HepG2 (cell line): ENCODE measurements around the gene JPH2. TPM values are rescaled to one million over a fixed set of nuclear protein-coding genes. Genes with fewer than 3 reads are reported as not detected.
A peak's percentile ranks its signal among the peaks of the same experiment; 100 is the strongest.

ENCODE experiments used
- ATAC-seq: fragments of 200-7000 bp; cut with Tn5 transposase; 3 replicates; pipeline ENCODE4 v1.9.1; 2020; ENCODE audit warnings: mild to moderate bottlenecking, moderate library complexity
- BruUV-seq: library from RNA; stranded (reverse); fragments of 400-500 nt; replicated peaks from 2 replicates; lab custom pipeline; 2021; lab: Mats Ljungman, UMichigan
- CTCF ChIA-PET: fragments of 300-600 bp; formaldehyde crosslinking; extraction: SDS; loops from one replicate; lab custom pipeline; 2021; ENCODE audit warnings: low total read pairs, inconsistent platforms, low intra/inter-chr PET ratio; lab: Yijun Ruan, JAX
- POLR2A ChIA-PET: fragments of 350-600 bp; sonication (Branson Sonifier 250); formaldehyde crosslinking; loops from one replicate; lab custom pipeline; 2020; ENCODE audit warnings: antibody characterized with exemption, inconsistent platforms; lab: Yijun Ruan, JAX
- DNase-seq: peaks from one replicate; pipeline ENCODE4 v3.0.0-alpha.2; 2015; ENCODE audit warnings: low spot score
- FAIRE-seq: peaks from 3 replicates; lab custom pipeline; 2011; peaks lifted over from hg19 to GRCh38; lab: Jason Lieb, UNC
- H2AFZ ChIP-seq: one replicate; pipeline ENCODE4 v1.6.1; 2011; ENCODE audit warnings: low read length, inconsistent platforms
- H3K27ac ChIP-seq: fragments of 300-600 bp; 3 replicates; pipeline ENCODE4 v1.8.0; 2011; ENCODE audit warnings: mixed run types, mild to moderate bottlenecking, mixed read lengths, low read length, inconsistent platforms; ENCODE audit not compliant: insufficient read depth; ENCODE audit errors: extremely low read length
- H3K27me3 ChIP-seq, 2 experiments: fragments of 200-600 bp in 1 of 2; 2 replicates in 1 of 2; 3 replicates in 1 of 2; pipeline versions ENCODE4 v1.6.0 to v1.8.0; 2011; ENCODE audit warnings: low read length in 2 of 2, mild to moderate bottlenecking in 2 of 2, moderate library complexity in 2 of 2, inconsistent platforms in 1 of 2; ENCODE audit not compliant: insufficient read depth in 2 of 2, control insufficient read depth in 1 of 2
- H3K36me3 ChIP-seq, 2 experiments: fragments of 200-600 bp in 1 of 2; replicated peaks in 1 of 2; 2 replicates in 1 of 2; 3 replicates in 1 of 2; pipeline versions ENCODE4 v1.5.1 to v1.8.0; 2011; ENCODE audit warnings: low read length in 2 of 2, inconsistent platforms in 1 of 2; ENCODE audit not compliant: insufficient read depth in 2 of 2, control insufficient read depth in 1 of 2
- H3K4me1 ChIP-seq: 2 replicates; pipeline ENCODE4 v1.5.1; 2012; ENCODE audit warnings: low read length, inconsistent platforms; ENCODE audit not compliant: insufficient read depth
- H3K4me2 ChIP-seq: 2 replicates; pipeline ENCODE4 v1.6.0; 2011; ENCODE audit warnings: low read depth, low read length, inconsistent platforms
- H3K4me3 ChIP-seq, 3 experiments: fragments of 200-600 bp in 1 of 3; sonication (generic), shearing (Covaris generic) in 1 of 3; replicated peaks in 1 of 3; 2 replicates each; pipeline ENCODE4 v1.5.1; 2011 to 2016; ENCODE audit warnings: low read length in 3 of 3, inconsistent platforms in 2 of 3, low read depth in 2 of 3, mild to moderate bottlenecking in 2 of 3, control low read depth in 1 of 3, mixed read lengths in 1 of 3; ENCODE audit not compliant: insufficient read depth in 1 of 3
- H3K79me2 ChIP-seq: one replicate; pipeline ENCODE4 v1.6.1; 2011; ENCODE audit warnings: low read length, inconsistent platforms; ENCODE audit not compliant: insufficient read depth
- H3K9ac ChIP-seq: 2 replicates; pipeline ENCODE4 v1.6.0; 2011; ENCODE audit warnings: mild to moderate bottlenecking, low read depth, low read length, inconsistent platforms; ENCODE audit not compliant: insufficient read depth
- H3K9me3 ChIP-seq: 2 replicates; pipeline ENCODE4 v1.5.1; 2012; ENCODE audit warnings: mild to moderate bottlenecking, low read length
- H4K20me1 ChIP-seq: 2 replicates; pipeline ENCODE4 v1.6.0; 2011; ENCODE audit warnings: inconsistent platforms, mild to moderate bottlenecking, low read length, moderate library complexity; ENCODE audit not compliant: insufficient read depth
- AGO1 ChIP-seq: fragments of 200-400 bp; formaldehyde crosslinking; IDR thresholded peaks from 2 replicates; pipeline ENCODE4 v1.6.1; 2017; ENCODE audit warnings: mild to moderate bottlenecking, low read depth, low read length, moderate library complexity; ENCODE audit not compliant: poor library complexity, severe bottlenecking
- EZH2 ChIP-seq: conservative IDR thresholded peaks from 2 replicates; pipeline ENCODE4 v1.6.1; 2012; ENCODE audit warnings: mild to moderate bottlenecking, low read depth, low read length, moderate library complexity
- GABPB1 ChIP-seq: IDR thresholded peaks from 2 replicates; pipeline ENCODE4 v1.6.1; 2016; ENCODE audit warnings: mild to moderate bottlenecking, missing genetic modification reagents, moderate library complexity, missing compliant biosample characterization
- KMT2A ChIP-seq: sonication (generic); formaldehyde crosslinking; IDR thresholded peaks from 2 replicates; pipeline ENCODE4 v1.4.0; 2020; ENCODE audit warnings: missing genetic modification reagents
- MED8 ChIP-seq: sonication (generic); formaldehyde crosslinking; IDR thresholded peaks from 2 replicates; pipeline ENCODE4 v1.8.1; 2023; ENCODE audit warnings: mild to moderate bottlenecking, missing genetic modification reagents; ENCODE audit not compliant: insufficient replicate concordance
- PAX8 ChIP-seq: sonication (generic); formaldehyde crosslinking; IDR thresholded peaks from 2 replicates; pipeline ENCODE4 v1.8.0; 2022; ENCODE audit warnings: mild to moderate bottlenecking, missing genetic modification reagents, borderline replicate concordance
- SETDB1 ChIP-seq: sonication (generic); formaldehyde crosslinking; IDR thresholded peaks from 2 replicates; pipeline ENCODE4 v1.5.1; 2020; ENCODE audit warnings: missing genetic modification reagents, mild to moderate bottlenecking, borderline replicate concordance
- SOX5 ChIP-seq: IDR thresholded peaks from 2 replicates; pipeline ENCODE4 v1.6.1; 2016; ENCODE audit warnings: borderline replicate concordance
- TP53 ChIP-seq: sonication (generic); formaldehyde crosslinking; conservative IDR thresholded peaks from 2 replicates; pipeline ENCODE4 v1.4.0; 2020; ENCODE audit warnings: missing genetic modification reagents
- ZFP62 ChIP-seq: sonication (generic); formaldehyde crosslinking; IDR thresholded peaks from 2 replicates; pipeline ENCODE4 v1.4.0; 2020; ENCODE audit warnings: missing genetic modification reagents
- ZNF383 ChIP-seq: sonication (generic); formaldehyde crosslinking; IDR thresholded peaks from 2 replicates; pipeline ENCODE4 v1.4.0; 2020; ENCODE audit warnings: missing genetic modification reagents, mild to moderate bottlenecking, borderline replicate concordance
- ZNF501 ChIP-seq: sonication (generic); formaldehyde crosslinking; IDR thresholded peaks from 2 replicates; pipeline ENCODE4 v1.5.1; 2020; ENCODE audit warnings: mild to moderate bottlenecking, moderate library complexity, missing genetic modification reagents
- WGBS: methylation state at CpG from one replicate; pipeline ENCODE4 v1.1.6; 2017; ENCODE audit warnings: low lambda C conversion rate; 5-methylcytosine and 5-hydroxymethylcytosine counted together
- in situ Hi-C: cut with HindIII; loops from 2 replicates; pipeline ENCODE4 v1.10.0; 2017; ENCODE audit warnings: low pct_unique_long_range_greater_than_20kb; ENCODE audit not compliant: extremely low pct_ligation_motif_present
- intact Hi-C: fragments of 100-400 bp; cut with micrococcal nuclease; formaldehyde crosslinking; loops from one replicate; pipeline ENCODE4 v1.10.0; 2022; ENCODE audit not compliant: unreplicated experiment
- polyA plus RNA-seq, 8 experiments: library from polyadenylated mRNA; depleted of rRNA in 3 of 8; stranded (reverse) in 7 of 8; unstranded in 1 of 8; fragments of >200 nt; fragmentation: Illumina TruSeq in 4 of 8; extraction: Trizol in 4 of 8; gene quantifications; 2 replicates each; pipeline versions ENCODE4 v1.2.1 to v1.2.3, GENCODE V29; 2011 to 2016; ENCODE audit warnings: low read depth in 4 of 8, missing spikeins in 1 of 8, mixed read lengths in 1 of 8; ENCODE audit not compliant: insufficient read depth in 1 of 8
- total RNA-seq, 5 experiments: library from RNA; depleted of rRNA; stranded (reverse); fragments of >200 nt; fragmentation: Illumina TruSeq; extraction: Trizol; gene quantifications; 2 replicates each; pipeline ENCODE4 v1.2.3, GENCODE V29; 2016; ENCODE audit warnings: low read depth in 1 of 5
- TF ChIP-seq, protein P1 (sequence below): sonication (generic); formaldehyde crosslinking; IDR thresholded peaks from 2 replicates; pipeline ENCODE4 v1.4.0; 2020; ENCODE audit warnings: missing genetic modification reagents
- TF ChIP-seq, protein P2 (sequence below): sonication (generic); formaldehyde crosslinking; IDR thresholded peaks from 2 replicates; pipeline ENCODE4 v1.4.0; 2020; ENCODE audit warnings: missing genetic modification reagents
- TF ChIP-seq, protein P3 (sequence below): IDR thresholded peaks from 2 replicates; pipeline ENCODE4 v1.6.1; 2012; ENCODE audit warnings: inconsistent platforms

JPH2 gene
- total and polyA plus RNA-seq, 2 of the 13 experiments (the other 11 are each of a cell fraction or from before 2014, with no cell fraction given): 0.42 TPM; not detected in 1

DNA sequence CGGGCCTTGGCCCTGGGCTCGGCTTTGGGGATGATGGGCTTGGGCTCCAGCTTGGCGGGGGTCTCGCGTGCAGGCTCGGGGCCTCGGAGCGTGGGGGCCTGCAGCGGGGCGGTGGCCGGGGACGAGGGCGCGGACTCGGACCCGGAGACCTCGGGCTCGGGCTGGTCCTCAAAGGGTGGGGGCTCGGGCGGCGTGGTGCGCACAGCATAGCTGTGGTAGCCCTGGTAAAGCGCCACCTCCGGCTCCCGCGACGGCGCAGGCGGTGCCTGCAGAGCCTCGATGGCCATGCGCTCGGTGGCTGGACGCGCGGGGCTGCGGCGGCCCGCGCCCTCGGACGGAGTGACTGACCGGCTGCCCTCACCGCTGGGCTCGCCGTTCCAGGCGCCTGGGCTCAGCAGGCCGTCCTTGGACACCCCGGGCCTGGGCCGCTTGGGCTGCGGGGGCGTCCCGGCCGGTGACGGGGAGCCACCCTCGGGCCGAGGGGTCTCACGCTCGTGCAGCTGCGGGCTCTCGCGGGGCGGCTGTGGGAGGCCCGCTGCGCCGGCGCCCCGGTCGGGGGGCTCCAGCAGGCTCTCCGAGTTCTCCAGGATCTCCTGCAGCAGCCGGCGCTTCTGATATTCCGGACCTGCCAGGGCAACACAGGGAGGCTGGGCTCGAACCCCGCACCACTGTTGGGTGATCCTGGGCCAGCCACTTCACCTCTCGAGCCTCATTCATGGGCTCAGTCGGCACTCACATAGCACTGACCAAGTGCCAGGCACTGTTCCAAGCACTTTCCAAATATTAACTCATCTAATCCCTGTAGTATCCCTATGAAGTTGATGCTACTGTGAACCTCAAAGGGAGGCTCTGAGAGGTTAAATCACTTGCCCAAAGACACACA, 71.0 kb downstream of the JPH2 start:
- 30% methylated on average over 12 of the region's 76 CpGs for WGBS
- no peaks in the 10 kb centered on the region for H3K79me2 ChIP-seq
- H3K27me3 ChIP-seq: peaks cover 7 to 54% of the 10 kb centered on the region in 2 experiments
- no peaks in the 10 kb centered on the region for H3K36me3 ChIP-seq
- FAIRE-seq (no peak), ATAC-seq (no peak; the same call in 2 of the 3 replicates), DNase-seq (no peak)
- H3K27ac ChIP-seq: no peak overlapping the region
- H4K20me1 ChIP-seq: no peaks in the 10 kb centered on the region
- no peaks in the 10 kb centered on the region for H3K9me3 ChIP-seq
- H3K4me2 ChIP-seq: 0 out of 2 replicates have a peak overlapping the region, but pooled peaks have one; percentile 14
- ChIA-PET CTCF (interaction anchor here (1.2 to 4.0 kb wide), 6 partner anchors 74 to 494 kb away, joined by 3 to 110 read pairs (median 6); partner anchors contain the start of gene FITM2), POLR2A (interaction anchor here (0.7 to 1.5 kb wide), 4 partner anchors 63 to 75 kb away, joined by 3 to 8 read pairs (median 4); no protein-coding TSS in a partner anchor)
- no peak overlapping the region for H2AFZ ChIP-seq
- no TSS peak for BruUV-seq
- peaks cover 17% of the 10 kb centered on the region for H3K4me1 ChIP-seq
- no peak overlapping the region for H3K9ac ChIP-seq
- in situ Hi-C loops: loop anchor here (5.0 to 10.0 kb wide), 2 partner anchors 71 to 359 kb away; partner anchors contain the start of genes JPH2 and TTPAL
- intact Hi-C loops: loop anchor here (1.0 kb wide), 2 partner anchors 74 to 355 kb away; no protein-coding TSS in a partner anchor
- H3K4me3 ChIP-seq: no peak overlapping the region
- TF ChIP-seq AGO1: no peak
- no peak for TF ChIP-seq ZFP62 (CRISPR knock-in tag)
- TF ChIP-seq MED8 (CRISPR knock-in tag): no peak
- TF ChIP-seq SETDB1 (CRISPR knock-in tag): no peak
- no peak for TF ChIP-seq SOX5 (CRISPR knock-in tag)
- TF ChIP-seq, protein P1, sequence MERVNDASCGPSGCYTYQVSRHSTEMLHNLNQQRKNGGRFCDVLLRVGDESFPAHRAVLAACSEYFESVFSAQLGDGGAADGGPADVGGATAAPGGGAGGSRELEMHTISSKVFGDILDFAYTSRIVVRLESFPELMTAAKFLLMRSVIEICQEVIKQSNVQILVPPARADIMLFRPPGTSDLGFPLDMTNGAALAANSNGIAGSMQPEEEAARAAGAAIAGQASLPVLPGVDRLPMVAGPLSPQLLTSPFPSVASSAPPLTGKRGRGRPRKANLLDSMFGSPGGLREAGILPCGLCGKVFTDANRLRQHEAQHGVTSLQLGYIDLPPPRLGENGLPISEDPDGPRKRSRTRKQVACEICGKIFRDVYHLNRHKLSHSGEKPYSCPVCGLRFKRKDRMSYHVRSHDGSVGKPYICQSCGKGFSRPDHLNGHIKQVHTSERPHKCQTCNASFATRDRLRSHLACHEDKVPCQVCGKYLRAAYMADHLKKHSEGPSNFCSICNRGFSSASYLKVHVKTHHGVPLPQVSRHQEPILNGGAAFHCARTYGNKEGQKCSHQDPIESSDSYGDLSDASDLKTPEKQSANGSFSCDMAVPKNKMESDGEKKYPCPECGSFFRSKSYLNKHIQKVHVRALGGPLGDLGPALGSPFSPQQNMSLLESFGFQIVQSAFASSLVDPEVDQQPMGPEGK (CRISPR knock-in tag): no peak
- TF ChIP-seq EZH2: peak; percentile 82; the same call in 1 of the 2 replicates
- TF ChIP-seq, protein P2, sequence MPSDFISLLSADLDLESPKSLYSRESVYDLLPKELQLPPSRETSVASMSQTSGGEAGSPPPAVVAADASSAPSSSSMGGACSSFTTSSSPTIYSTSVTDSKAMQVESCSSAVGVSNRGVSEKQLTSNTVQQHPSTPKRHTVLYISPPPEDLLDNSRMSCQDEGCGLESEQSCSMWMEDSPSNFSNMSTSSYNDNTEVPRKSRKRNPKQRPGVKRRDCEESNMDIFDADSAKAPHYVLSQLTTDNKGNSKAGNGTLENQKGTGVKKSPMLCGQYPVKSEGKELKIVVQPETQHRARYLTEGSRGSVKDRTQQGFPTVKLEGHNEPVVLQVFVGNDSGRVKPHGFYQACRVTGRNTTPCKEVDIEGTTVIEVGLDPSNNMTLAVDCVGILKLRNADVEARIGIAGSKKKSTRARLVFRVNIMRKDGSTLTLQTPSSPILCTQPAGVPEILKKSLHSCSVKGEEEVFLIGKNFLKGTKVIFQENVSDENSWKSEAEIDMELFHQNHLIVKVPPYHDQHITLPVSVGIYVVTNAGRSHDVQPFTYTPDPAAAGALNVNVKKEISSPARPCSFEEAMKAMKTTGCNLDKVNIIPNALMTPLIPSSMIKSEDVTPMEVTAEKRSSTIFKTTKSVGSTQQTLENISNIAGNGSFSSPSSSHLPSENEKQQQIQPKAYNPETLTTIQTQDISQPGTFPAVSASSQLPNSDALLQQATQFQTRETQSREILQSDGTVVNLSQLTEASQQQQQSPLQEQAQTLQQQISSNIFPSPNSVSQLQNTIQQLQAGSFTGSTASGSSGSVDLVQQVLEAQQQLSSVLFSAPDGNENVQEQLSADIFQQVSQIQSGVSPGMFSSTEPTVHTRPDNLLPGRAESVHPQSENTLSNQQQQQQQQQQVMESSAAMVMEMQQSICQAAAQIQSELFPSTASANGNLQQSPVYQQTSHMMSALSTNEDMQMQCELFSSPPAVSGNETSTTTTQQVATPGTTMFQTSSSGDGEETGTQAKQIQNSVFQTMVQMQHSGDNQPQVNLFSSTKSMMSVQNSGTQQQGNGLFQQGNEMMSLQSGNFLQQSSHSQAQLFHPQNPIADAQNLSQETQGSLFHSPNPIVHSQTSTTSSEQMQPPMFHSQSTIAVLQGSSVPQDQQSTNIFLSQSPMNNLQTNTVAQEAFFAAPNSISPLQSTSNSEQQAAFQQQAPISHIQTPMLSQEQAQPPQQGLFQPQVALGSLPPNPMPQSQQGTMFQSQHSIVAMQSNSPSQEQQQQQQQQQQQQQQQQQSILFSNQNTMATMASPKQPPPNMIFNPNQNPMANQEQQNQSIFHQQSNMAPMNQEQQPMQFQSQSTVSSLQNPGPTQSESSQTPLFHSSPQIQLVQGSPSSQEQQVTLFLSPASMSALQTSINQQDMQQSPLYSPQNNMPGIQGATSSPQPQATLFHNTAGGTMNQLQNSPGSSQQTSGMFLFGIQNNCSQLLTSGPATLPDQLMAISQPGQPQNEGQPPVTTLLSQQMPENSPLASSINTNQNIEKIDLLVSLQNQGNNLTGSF: no peak
- TF ChIP-seq TP53 (CRISPR knock-in tag): no peak
- TF ChIP-seq KMT2A (CRISPR knock-in tag): no peak
- TF ChIP-seq PAX8 (CRISPR knock-in tag): no peak
- TF ChIP-seq ZNF501 (CRISPR knock-in tag): no peak
- no peak for TF ChIP-seq ZNF383
- no peak for TF ChIP-seq GABPB1 (CRISPR knock-in tag)
- TF ChIP-seq, protein P3, sequence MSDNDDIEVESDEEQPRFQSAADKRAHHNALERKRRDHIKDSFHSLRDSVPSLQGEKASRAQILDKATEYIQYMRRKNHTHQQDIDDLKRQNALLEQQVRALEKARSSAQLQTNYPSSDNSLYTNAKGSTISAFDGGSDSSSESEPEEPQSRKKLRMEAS: 0 out of 2 replicates have a peak, but pooled peaks have one; percentile 1
